Endodermal cell (in vitro differentiated cells): ENCODE measurements around the gene RPRM. TPM values are rescaled to one million over a fixed set of nuclear protein-coding genes. Genes with fewer than 3 reads are reported as not detected.
"Not testable (repeated sequence)": the region's sequence is repeated elsewhere in the genome, so short reads cannot be mapped to it uniquely, and the experiment has no call there.

Source experiments
- DNase-seq: peaks from one replicate; pipeline ENCODE4 v3.0.0-alpha.2; 2017
- H3K27ac ChIP-seq: 2 replicates; pipeline ENCODE4 v1.5.1; 2013; ENCODE audit warnings: mild to moderate bottlenecking, low read depth, low read length, moderate library complexity
- H3K27me3 ChIP-seq: 2 replicates; pipeline ENCODE4 v1.6.1; 2013; ENCODE audit warnings: mild to moderate bottlenecking, low read length, moderate library complexity; ENCODE audit not compliant: insufficient read depth, control insufficient read depth, poor library complexity, severe bottlenecking
- H3K36me3 ChIP-seq: 2 replicates; pipeline ENCODE4 v1.7.0; 2013; ENCODE audit warnings: mild to moderate bottlenecking, low read length, moderate library complexity; ENCODE audit not compliant: control insufficient read depth, insufficient read depth
- H3K4me1 ChIP-seq: one replicate; pipeline ENCODE4 v1.7.0; 2013; ENCODE audit warnings: low read length; ENCODE audit not compliant: control insufficient read depth, insufficient read depth
- H3K4me3 ChIP-seq: 2 replicates; pipeline ENCODE4 v1.5.1; 2013; ENCODE audit warnings: mild to moderate bottlenecking, low read length, moderate library complexity
- H3K9ac ChIP-seq: 2 replicates; pipeline ENCODE4 v1.6.1; 2013; ENCODE audit warnings: mild to moderate bottlenecking, low read length, moderate library complexity; ENCODE audit not compliant: poor library complexity, severe bottlenecking; ENCODE audit errors: extremely low read depth
- H3K9me3 ChIP-seq: 2 replicates; pipeline ENCODE4 v1.6.1; 2013; ENCODE audit warnings: mild to moderate bottlenecking, low read length, moderate library complexity; ENCODE audit not compliant: control insufficient read depth
- H3K27ac Mint-ChIP-seq: 2 replicates; pipeline ENCODE4 v1.8.0; 2020; ENCODE audit warnings: mixed read lengths
- H3K27me3 Mint-ChIP-seq: 2 replicates; pipeline ENCODE4 v1.8.0; 2021; ENCODE audit warnings: mild to moderate bottlenecking, mixed read lengths; ENCODE audit not compliant: insufficient read depth
- H3K36me3 Mint-ChIP-seq: 2 replicates; pipeline ENCODE4 v1.8.0; 2020; ENCODE audit warnings: low read depth, mixed read lengths
- H3K4me1 Mint-ChIP-seq: 2 replicates; pipeline ENCODE4 v1.8.0; 2020; ENCODE audit warnings: mixed read lengths
- H3K4me3 Mint-ChIP-seq: 2 replicates; pipeline ENCODE4 v1.8.0; 2020; ENCODE audit warnings: mild to moderate bottlenecking, moderate library complexity, mixed read lengths
- H3K9me3 Mint-ChIP-seq: 2 replicates; pipeline ENCODE4 v1.8.0; 2020; ENCODE audit warnings: mild to moderate bottlenecking, mixed read lengths
- CTCF ChIP-seq: fragments of 200-600 bp; sonication (generic); conservative IDR thresholded peaks from 2 replicates; pipeline ENCODE4 v1.5.0; 2021; ENCODE audit warnings: antibody characterized with exemption, mild to moderate bottlenecking
- WGBS, 2 experiments: methylation state at CpG; one replicate each; pipeline versions ENCODE4 v1.1.5 to v1.1.7; 2013; ENCODE audit warnings: missing lambda C conversion rate in 2 of 2, mixed read lengths in 1 of 2; ENCODE audit not compliant: insufficient coverage in 1 of 2, insufficient read length in 1 of 2; 5-methylcytosine and 5-hydroxymethylcytosine counted together
- total RNA-seq, 2 donors: library from RNA; stranded (reverse); fragmentation: NEBNext Ultra II Directional in 1 of 2; extraction: Animal tissue kit (Norgen Biotek cat#: 25700) in 1 of 2; gene quantifications; 2 replicates in 1 of 2; 3 replicates in 1 of 2; pipeline ENCODE4 v1.2.1, GENCODE V29; 2021

Gene RPRM
- total RNA-seq, 2 donors from 2014 or later, result 33.8 to 34.7 TPM

GRCh38 chr2:153512331-153512730, 33.8 kb upstream of the RPRM start:
- Histone ChIP-seq H3K27me3 (no peaks in the 10 kb centered on the region), H3K9ac (no peak overlapping the region), H3K4me3 (no peak overlapping the region), H3K36me3 (peaks cover 45% of the 10 kb centered on the region), H3K9me3 (peaks cover 32% of the 10 kb centered on the region), H3K27ac (no peak overlapping the region), H3K4me1 (no peaks in the 10 kb centered on the region)
- Mint-ChIP-seq H3K4me1 (peaks cover 2% of the 10 kb centered on the region), H3K27me3 (no peaks in the 10 kb centered on the region), H3K36me3 (peaks cover 32% of the 10 kb centered on the region), H3K27ac (no peak overlapping the region), H3K9me3 (peaks cover 18% of the 10 kb centered on the region), H3K4me3 (no peak overlapping the region)
- TF ChIP-seq CTCF, result no peak
- no peak for DNase-seq
- WGBS, 2 experiments, result 92 to 97% methylated on average over 2 to 4 of the region's 4 CpGs

GRCh38 chr2:153510996-153511395, 32.4 kb upstream of the RPRM start:
- Histone ChIP-seq H3K9ac (no peak overlapping the region), H3K27me3 (no peaks in the 10 kb centered on the region), H3K4me3 (no peak overlapping the region), H3K36me3 (peaks cover 51% of the 10 kb centered on the region), H3K27ac (no peak overlapping the region), H3K4me1 (no peaks in the 10 kb centered on the region), H3K9me3 (peaks cover 45% of the 10 kb centered on the region)
- 94 to 98% methylated on average over 4 of the region's 4 CpGs for WGBS, 2 experiments
- H3K4me3 Mint-ChIP-seq, result no peak overlapping the region
- peaks cover 46% of the 10 kb centered on the region for H3K36me3 Mint-ChIP-seq
- DNase-seq, result no peak
- H3K9me3 Mint-ChIP-seq, result peaks cover 32% of the 10 kb centered on the region
- H3K4me1 Mint-ChIP-seq, result peaks cover 2% of the 10 kb centered on the region
- no peak for TF ChIP-seq CTCF
- H3K27ac Mint-ChIP-seq, result peak overlapping the region; percentile 0
- H3K27me3 Mint-ChIP-seq, result no peaks in the 10 kb centered on the region

- no peak overlapping the region for H3K27ac ChIP-seq
- H3K27me3 ChIP-seq, result no peaks in the 10 kb centered on the region
- H3K4me1 ChIP-seq, result no peaks in the 10 kb centered on the region
- Mint-ChIP-seq H3K27ac (peak overlapping the region; percentile 14), H3K27me3 (no peaks in the 10 kb centered on the region), H3K4me1 (no peaks in the 10 kb centered on the region), H3K9me3 (peaks cover 40% of the 10 kb centered on the region), H3K36me3 (peaks cover 47% of the 10 kb centered on the region), H3K4me3 (no peak overlapping the region)
- peaks cover 63% of the 10 kb centered on the region for H3K9me3 ChIP-seq
- DNase-seq, result no peak
- TF ChIP-seq CTCF, result no peak
- WGBS, 2 experiments, result 90 to 93% methylated on average over 4 to 15 of the region's 15 CpGs
- H3K9ac ChIP-seq, result no peak overlapping the region
- peaks cover 54% of the 10 kb centered on the region for H3K36me3 ChIP-seq
- no peak overlapping the region for H3K4me3 ChIP-seq
Observed at GRCh38 chr2:153509133-153509532, 30.6 kb upstream of the RPRM start.

- H3K4me1 ChIP-seq, H3K27ac ChIP-seq, H3K4me3 Mint-ChIP-seq, H3K27ac Mint-ChIP-seq, H3K9ac ChIP-seq, H3K4me1 Mint-ChIP-seq, DNase-seq, H3K27me3 ChIP-seq, H3K27me3 Mint-ChIP-seq: not testable (repeated sequence)
- Histone ChIP-seq H3K4me3 (peak overlapping the region; percentile 51), H3K9me3 (peaks cover 66% of the 10 kb centered on the region), H3K36me3 (peaks cover 52% of the 10 kb centered on the region)
- peaks cover 40% of the 10 kb centered on the region for H3K9me3 Mint-ChIP-seq
- peaks cover 40% of the 10 kb centered on the region for H3K36me3 Mint-ChIP-seq
Observed at GRCh38 chr2:153506499-153506898, 27.9 kb upstream of the RPRM start.
